Measurements from ENCODE around the gene CDH23. TPM values are rescaled to one million over a fixed set of nuclear protein-coding genes. Genes with fewer than 3 reads are reported as not detected.

CDH23 gene
- total RNA-seq, 1 donor from 2014 or later, result not detected

DNA sequence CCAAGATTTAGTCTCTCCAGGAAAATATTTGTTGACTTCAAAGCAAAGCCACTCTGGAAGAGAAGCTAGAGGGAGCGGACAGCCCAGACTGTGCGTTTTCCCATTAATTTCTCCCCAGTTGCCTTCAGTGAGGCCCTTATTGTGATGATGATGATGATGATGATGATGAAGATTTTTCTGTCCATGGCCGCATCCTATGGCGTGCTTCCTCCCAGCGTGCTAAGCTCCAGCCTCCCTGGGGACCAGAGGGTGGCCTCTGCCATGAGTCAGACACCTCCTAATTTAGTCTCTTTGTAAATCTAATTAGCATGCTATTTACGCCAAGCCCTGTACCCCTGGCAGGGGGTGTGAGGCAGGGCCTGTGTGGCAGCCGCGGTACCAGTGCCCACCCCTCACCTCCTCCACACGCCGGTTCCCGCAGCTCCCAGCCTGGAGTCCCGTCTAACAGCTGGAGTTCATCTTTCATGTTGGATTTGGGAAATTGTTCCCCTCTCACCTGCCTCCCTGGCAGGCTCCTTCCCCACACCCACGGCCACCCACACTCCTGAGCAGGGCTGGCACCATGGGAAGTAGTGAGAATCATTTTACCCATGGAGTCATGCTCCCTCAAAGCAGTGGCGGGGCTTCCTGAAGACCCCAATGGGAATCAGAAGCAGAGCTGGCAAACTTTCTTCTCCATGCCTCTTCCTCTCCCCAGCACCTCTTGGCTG is 230.7 kb downstream of the CDH23 start:
- FAIRE-seq (no peak), DNase-seq (ENCODE audit: low read depth) (no peak)
- Histone ChIP-seq H3K27me3 (ENCODE audit: control insufficient read depth, insufficient read depth, low read length) (peaks cover 6% of the 10 kb centered on the region), H3K36me3 (ENCODE audit: control insufficient read depth, insufficient read depth, low read length) (no peaks in the 10 kb centered on the region), H3K4me3 (ENCODE audit: low read depth, low read length) (no peak overlapping the region)
- TF ChIP-seq, protein P1, sequence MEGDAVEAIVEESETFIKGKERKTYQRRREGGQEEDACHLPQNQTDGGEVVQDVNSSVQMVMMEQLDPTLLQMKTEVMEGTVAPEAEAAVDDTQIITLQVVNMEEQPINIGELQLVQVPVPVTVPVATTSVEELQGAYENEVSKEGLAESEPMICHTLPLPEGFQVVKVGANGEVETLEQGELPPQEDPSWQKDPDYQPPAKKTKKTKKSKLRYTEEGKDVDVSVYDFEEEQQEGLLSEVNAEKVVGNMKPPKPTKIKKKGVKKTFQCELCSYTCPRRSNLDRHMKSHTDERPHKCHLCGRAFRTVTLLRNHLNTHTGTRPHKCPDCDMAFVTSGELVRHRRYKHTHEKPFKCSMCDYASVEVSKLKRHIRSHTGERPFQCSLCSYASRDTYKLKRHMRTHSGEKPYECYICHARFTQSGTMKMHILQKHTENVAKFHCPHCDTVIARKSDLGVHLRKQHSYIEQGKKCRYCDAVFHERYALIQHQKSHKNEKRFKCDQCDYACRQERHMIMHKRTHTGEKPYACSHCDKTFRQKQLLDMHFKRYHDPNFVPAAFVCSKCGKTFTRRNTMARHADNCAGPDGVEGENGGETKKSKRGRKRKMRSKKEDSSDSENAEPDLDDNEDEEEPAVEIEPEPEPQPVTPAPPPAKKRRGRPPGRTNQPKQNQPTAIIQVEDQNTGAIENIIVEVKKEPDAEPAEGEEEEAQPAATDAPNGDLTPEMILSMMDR (IDR thresholded peaks at IDR 0.05; ENCODE audit: insufficient read depth, low read length, severe bottlenecking), result no peak

DNA sequence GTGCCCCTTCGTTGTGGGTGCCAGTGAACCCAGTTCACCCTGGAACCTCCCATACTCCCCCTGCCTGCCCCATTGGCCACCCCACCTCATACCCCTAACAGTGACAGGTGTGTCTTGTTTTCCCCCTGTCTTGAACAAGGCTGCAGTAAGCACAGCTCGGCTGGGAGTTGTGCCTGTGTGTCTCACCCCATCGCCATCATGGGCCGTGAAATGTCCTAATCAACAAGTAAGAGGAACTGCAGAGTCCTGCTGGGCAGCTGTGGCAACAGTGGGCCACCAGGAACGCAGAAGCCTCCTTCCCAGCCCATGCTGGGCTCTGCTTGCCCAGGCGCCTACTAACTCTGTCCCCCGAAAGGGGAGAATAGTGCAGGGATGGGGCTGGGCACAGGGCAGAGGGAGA is 231.2 kb downstream of the CDH23 start:
- FAIRE-seq (peak; percentile 36), DNase-seq (ENCODE audit: low read depth) (no peak)
- TF ChIP-seq, protein P1 (IDR thresholded peaks at IDR 0.05; ENCODE audit: insufficient read depth, low read length, severe bottlenecking), result no peak
- Histone ChIP-seq H3K4me3 (ENCODE audit: low read depth, low read length) (no peak overlapping the region), H3K27me3 (ENCODE audit: control insufficient read depth, insufficient read depth, low read length) (peaks cover 7% of the 10 kb centered on the region), H3K36me3 (ENCODE audit: control insufficient read depth, insufficient read depth, low read length) (no peaks in the 10 kb centered on the region)

DNA sequence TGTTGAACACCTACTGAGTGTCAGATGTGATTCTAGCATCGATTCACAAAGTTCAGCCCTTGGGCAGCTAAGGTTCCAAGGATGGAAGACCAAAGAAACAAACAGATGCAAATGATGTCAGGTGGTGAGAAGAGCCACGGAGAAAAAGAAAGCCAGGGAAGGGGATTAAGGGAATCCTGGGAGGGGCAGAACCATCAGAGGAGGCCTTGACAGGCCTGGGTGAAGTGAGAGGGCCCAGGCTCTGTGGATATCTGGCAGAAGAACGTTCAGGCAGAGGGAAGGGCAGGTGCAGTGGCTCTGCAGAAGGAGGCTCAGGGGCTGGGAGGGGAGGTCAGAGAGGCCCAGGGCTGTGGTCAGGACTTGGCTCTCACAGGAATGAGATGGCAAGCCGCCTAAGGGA is 232.4 kb downstream of the CDH23 start:
- DNase-seq (ENCODE audit: low read depth), result no peak
- Histone ChIP-seq H3K36me3 (ENCODE audit: control insufficient read depth, insufficient read depth, low read length) (no peaks in the 10 kb centered on the region), H3K4me3 (ENCODE audit: low read depth, low read length) (no peak overlapping the region), H3K27me3 (ENCODE audit: control insufficient read depth, insufficient read depth, low read length) (peaks cover 7% of the 10 kb centered on the region)
- FAIRE-seq, result no peak
- TF ChIP-seq, protein P1 (IDR thresholded peaks at IDR 0.05; ENCODE audit: insufficient read depth, low read length, severe bottlenecking), result no peak

- DNase-seq (ENCODE audit: low read depth), result no peak
- FAIRE-seq, result no peak
- Histone ChIP-seq H3K27me3 (ENCODE audit: control insufficient read depth, insufficient read depth, low read length) (peaks cover 5% of the 10 kb centered on the region), H3K36me3 (ENCODE audit: control insufficient read depth, insufficient read depth, low read length) (no peaks in the 10 kb centered on the region), H3K4me3 (ENCODE audit: low read depth, low read length) (no peak overlapping the region)
- TF ChIP-seq, protein P1 (IDR thresholded peaks at IDR 0.05; ENCODE audit: insufficient read depth, low read length, severe bottlenecking), result no peak
Measured at GRCh38 chr10:71630168-71630567, 233.4 kb downstream of the CDH23 start.

- no peak overlapping the region for H3K4me3 ChIP-seq (ENCODE audit: low read depth, low read length)
- DNase-seq (ENCODE audit: low read depth) (no peak), FAIRE-seq (peak; percentile 55)
- H3K27me3 ChIP-seq (ENCODE audit: control insufficient read depth, insufficient read depth, low read length), result peaks cover 4% of the 10 kb centered on the region
- H3K36me3 ChIP-seq (ENCODE audit: control insufficient read depth, insufficient read depth, low read length), result no peaks in the 10 kb centered on the region
- TF ChIP-seq, protein P1 (IDR thresholded peaks at IDR 0.05; ENCODE audit: insufficient read depth, low read length, severe bottlenecking), result no peak
Measured at GRCh38 chr10:71631007-71631861, 234.5 kb downstream of the CDH23 start.
